BE2C (cell line): ENCODE results near the gene NCBP2. TPM values are rescaled to one million over a fixed set of nuclear protein-coding genes. Genes with fewer than 3 reads are reported as not detected.
A peak's percentile ranks its signal among the peaks of the same experiment; 100 is the strongest.

Experiments
- DNase-seq: peaks from one replicate; pipeline ENCODE4 v3.0.0-alpha.2; 2020
- H3K27me3 ChIP-seq: fragments of 250-450 bp; sonication (Bioruptor Pico); 2 replicates; pipeline ENCODE4 v1.5.1; 2020; ENCODE audit warnings: mild to moderate bottlenecking
- H3K36me3 ChIP-seq: fragments of 250-450 bp; sonication (Bioruptor Pico); 2 replicates; pipeline ENCODE4 v1.5.1; 2020; ENCODE audit warnings: mild to moderate bottlenecking
- H3K4me1 ChIP-seq: fragments of 250-450 bp; sonication (Bioruptor Pico); 2 replicates; pipeline ENCODE4 v1.5.1; 2020
- H3K4me3 ChIP-seq: 2 replicates; pipeline ENCODE4 v1.5.1; 2011; ENCODE audit warnings: low read depth, low read length
- H3K9me3 ChIP-seq: fragments of 250-450 bp; sonication (Bioruptor Pico); 2 replicates; pipeline ENCODE4 v1.5.1; 2020
- polyA plus RNA-seq: library from polyadenylated mRNA; unstranded; fragments of >200 nt; gene quantifications from one replicate; pipeline ENCODE4 v1.2.1, GENCODE V29; 2012; ENCODE audit warnings: low read depth, missing spikeins; ENCODE audit not compliant: insufficient read length, insufficient read depth
- TF ChIP-seq, protein P1 (sequence below): IDR thresholded peaks from 2 replicates; pipeline ENCODE4 v1.5.1; 2012; ENCODE audit warnings: mild to moderate bottlenecking, low read depth, low read length

Gene NCBP2
- polyA plus RNA-seq: 291 TPM

DNA sequence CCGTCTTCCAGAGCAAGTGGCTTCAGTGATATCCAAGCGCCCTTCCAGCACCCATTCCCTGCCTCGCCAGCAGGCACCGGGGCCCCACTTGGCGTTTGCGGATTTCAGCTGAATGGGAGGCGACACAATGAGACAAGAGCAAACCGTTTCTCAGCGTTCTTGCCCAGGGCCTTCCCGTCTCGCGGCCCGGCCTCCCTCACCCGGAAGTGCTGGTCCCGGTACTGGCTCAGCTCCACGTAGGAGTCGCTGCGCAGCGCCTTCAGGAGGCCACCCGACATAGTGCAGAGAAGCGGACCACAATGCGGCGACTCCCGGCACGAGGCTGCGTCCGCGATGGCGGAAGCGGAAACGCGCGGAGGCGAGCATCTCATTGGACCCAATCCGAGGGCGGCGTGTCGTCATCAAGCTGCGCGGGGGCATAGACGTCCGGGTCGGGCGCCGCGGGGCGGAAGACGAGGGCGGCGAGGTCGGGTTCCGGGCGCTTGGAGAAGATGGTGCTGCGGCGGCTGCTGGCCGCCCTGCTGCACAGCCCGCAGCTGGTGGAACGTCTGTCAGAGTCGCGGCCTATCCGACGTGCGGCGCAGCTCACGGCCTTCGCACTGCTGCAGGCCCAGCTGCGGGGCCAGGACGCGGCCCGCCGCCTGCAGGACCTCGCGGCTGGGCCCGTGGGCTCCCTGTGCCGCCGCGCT, at the start of gene NCBP2:
Gene NCBP2, minus strand, starts transcription at position 303 of the 689 bp plus-strand sequence. Its CDS starts 25 bp downstream, at position 278.
- Histone ChIP-seq H3K9me3 (no peaks in the 10 kb centered on the region), H3K4me1 (no peaks in the 10 kb centered on the region), H3K4me3 (peak within 1 kb of the TSS; percentile 98), H3K27me3 (no peaks in the 10 kb centered on the region), H3K36me3 (peaks cover 29% of the 10 kb centered on the region)
- DNase-seq: peak; percentile 99
- TF ChIP-seq, protein P1, sequence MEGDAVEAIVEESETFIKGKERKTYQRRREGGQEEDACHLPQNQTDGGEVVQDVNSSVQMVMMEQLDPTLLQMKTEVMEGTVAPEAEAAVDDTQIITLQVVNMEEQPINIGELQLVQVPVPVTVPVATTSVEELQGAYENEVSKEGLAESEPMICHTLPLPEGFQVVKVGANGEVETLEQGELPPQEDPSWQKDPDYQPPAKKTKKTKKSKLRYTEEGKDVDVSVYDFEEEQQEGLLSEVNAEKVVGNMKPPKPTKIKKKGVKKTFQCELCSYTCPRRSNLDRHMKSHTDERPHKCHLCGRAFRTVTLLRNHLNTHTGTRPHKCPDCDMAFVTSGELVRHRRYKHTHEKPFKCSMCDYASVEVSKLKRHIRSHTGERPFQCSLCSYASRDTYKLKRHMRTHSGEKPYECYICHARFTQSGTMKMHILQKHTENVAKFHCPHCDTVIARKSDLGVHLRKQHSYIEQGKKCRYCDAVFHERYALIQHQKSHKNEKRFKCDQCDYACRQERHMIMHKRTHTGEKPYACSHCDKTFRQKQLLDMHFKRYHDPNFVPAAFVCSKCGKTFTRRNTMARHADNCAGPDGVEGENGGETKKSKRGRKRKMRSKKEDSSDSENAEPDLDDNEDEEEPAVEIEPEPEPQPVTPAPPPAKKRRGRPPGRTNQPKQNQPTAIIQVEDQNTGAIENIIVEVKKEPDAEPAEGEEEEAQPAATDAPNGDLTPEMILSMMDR: peak; percentile 64

DNA sequence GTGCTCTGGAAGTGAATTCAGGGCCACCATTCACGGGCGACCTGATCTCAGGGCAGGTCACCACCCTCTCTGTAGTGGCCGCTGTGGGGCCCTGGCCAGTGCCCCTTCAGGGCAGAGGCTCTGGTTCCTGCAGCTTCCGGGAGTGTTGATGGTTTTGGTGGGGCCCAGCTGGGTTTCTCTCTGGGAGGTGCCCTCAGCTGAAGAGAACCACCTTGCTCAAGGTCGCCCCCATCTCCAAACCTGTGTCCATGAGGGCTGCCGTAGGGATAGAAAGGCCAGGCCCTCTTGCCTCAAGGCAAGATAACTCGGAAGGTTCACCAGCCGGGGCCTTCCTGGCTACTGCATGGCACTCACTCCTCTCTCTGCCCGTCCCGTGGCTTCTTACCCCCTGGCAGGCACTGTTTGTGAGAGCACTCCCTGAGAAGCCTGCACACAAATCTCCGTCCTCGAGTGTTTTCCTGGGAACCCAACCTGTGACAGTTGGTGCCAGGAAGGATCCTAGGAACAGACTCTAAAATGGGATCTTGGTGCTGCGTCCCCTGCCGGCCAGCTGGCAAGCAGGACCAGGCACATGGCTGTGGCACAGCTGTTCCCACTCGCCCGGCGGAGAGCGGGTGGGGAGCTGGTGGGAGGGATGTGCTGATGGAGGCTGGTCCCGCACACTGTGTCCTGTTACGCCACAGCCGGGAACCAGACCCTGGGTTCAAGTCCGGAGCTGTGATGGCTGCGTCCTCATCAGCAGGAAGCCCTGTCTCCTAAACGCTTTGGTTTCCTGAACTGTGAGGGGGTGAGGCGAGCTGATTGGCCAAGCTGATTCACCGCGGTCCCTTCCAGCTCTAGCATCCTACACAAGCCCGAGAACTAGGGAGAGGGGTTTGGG, 49.5 kb upstream of the NCBP2 start:
- DNase-seq: no peak
- no peaks in the 10 kb centered on the region for H3K36me3 ChIP-seq
- H3K27me3 ChIP-seq: no peaks in the 10 kb centered on the region
- TF ChIP-seq, protein P1: no peak
- H3K4me1 ChIP-seq: no peaks in the 10 kb centered on the region
- H3K4me3 ChIP-seq: no peak overlapping the region
- no peaks in the 10 kb centered on the region for H3K9me3 ChIP-seq

DNA sequence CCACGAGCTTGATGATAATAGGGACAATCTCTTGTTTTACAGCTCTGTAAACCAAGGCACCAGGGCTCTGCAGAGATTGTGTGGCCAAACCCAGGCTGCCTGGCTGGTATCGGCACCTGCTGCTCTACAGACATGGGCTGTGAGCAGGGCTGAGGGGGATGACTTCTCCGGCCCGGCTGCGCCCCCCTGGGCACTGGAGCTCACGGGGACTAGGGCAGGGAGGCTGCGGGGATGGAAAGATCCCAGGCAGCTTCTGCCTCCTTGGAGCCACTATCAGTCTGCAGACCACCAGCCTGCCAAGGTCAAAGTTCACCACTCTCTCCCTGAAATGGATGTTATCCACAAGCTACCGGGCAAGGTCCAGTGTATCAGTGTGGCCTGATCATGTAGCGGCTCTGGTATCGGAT, 48.3 kb upstream of the NCBP2 start:
- no peaks in the 10 kb centered on the region for H3K4me1 ChIP-seq
- no peaks in the 10 kb centered on the region for H3K9me3 ChIP-seq
- DNase-seq: no peak
- TF ChIP-seq, protein P1: no peak
- H3K36me3 ChIP-seq: no peaks in the 10 kb centered on the region
- H3K4me3 ChIP-seq: no peak overlapping the region
- no peaks in the 10 kb centered on the region for H3K27me3 ChIP-seq

DNA sequence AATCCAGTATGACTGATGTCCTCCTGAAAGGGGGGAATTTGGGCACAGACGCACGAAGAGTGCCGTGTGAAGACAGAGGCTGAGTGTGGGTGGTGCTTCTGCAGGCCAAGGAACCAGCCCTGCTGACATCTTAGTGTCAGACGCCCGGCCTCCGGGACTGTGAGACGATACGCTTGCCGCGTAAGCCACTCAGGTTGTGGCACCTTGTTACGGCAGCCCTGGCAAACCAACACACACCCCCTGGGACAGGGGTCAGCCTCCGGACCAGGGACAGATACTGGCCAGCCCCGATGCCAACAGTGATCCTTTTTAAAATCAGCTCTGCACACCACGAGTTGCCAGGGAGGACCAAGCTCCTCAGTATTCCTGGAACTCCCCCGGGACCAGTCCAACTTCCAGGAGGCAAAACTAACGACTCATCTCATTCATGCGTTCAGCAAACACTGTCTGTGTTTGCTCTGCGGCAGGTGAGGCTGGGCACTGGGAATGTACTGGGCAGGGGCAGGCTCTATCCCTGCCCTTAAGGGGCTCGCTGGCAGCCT, 47.5 kb upstream of the NCBP2 start:
- Histone ChIP-seq H3K36me3 (no peaks in the 10 kb centered on the region), H3K4me1 (no peaks in the 10 kb centered on the region), H3K27me3 (no peaks in the 10 kb centered on the region), H3K9me3 (no peaks in the 10 kb centered on the region), H3K4me3 (no peak overlapping the region)
- TF ChIP-seq, protein P1: no peak
- no peak for DNase-seq

DNA sequence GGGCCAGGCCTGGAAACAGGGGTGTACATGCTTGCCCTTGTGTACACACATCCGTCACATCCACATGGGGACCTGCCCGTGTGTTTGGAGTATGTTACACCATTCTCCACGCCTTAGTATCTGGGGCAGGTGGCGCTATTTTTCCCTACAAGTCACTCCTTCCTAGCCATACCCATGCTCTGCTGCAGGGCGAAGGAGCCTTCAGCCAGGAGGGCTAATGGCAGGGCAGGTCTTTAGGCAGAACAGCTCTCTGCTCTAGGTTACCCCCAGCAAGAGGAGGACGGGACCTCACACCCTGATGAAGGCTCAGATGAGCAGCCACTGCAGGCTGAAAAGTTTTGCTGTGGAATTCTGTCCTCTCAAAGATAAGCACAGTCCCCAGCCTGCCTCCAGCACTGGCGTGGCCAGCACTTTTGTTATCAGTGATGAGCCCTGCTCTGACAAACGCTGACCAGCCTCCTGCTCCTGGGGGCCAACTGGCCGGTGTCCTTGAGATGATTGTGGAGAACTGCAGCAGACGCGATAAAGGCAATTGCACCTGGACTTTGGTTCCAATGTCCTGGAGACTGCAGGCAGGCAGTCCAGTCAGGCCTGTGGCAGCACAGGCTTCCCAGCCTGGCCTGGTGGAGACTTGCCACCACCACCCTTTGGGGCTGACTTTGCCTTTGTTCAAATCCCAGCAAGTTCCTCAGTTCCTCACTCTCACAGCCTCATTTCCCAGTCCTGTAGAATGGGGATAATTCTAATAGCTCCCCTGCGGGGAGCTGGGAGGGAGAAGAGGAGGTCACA, 46.1 kb upstream of the NCBP2 start:
- Histone ChIP-seq H3K9me3 (no peaks in the 10 kb centered on the region), H3K36me3 (no peaks in the 10 kb centered on the region), H3K4me3 (no peak overlapping the region), H3K4me1 (no peaks in the 10 kb centered on the region), H3K27me3 (no peaks in the 10 kb centered on the region)
- TF ChIP-seq, protein P1: peak; percentile 45
- DNase-seq: peak; percentile 38
